ENCODE results near the gene SCAF4.

Gene SCAF4

DNA sequence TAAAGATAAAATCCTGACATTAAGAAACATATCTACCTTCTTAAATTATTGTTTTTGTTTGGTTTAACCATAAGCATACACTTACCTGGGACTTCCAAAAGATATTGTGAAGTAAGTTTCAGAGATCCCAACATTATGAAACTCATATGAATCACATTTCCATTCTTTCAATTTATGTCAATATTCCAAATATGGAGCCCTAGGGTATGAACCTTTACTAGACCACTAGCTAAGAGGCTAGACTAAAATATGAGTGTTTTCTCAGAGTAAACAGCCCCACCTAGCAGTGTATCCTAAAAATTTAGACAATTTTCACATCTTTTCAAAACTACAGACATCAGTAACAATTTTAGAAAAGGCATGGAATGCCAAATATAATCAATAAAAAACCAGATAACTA is 24.4 kb downstream of the SCAF4 start:
- Histone ChIP-seq H3K27me3 (ENCODE audit: control insufficient read depth, insufficient read depth, low read length) (no peaks in the 10 kb centered on the region), H3K4me3 (ENCODE audit: low read depth, low read length) (no peak overlapping the region), H3K9me3 (ENCODE audit: control insufficient read depth, insufficient read depth, low read length) (no peaks in the 10 kb centered on the region), H3K36me3 (ENCODE audit: control insufficient read depth, insufficient read depth, low read length) (no peaks in the 10 kb centered on the region), H3K4me1 (ENCODE audit: control insufficient read depth, insufficient read depth, low read length) (peaks cover 5% of the 10 kb centered on the region), H3K9ac (ENCODE audit: low read depth, low read length) (no peak overlapping the region)

GRCh38 chr21:31706562-31706961 is 25.4 kb downstream of the SCAF4 start:
- Histone ChIP-seq H3K36me3 (ENCODE audit: control insufficient read depth, insufficient read depth, low read length) (peaks cover 2% of the 10 kb centered on the region), H3K27me3 (ENCODE audit: control insufficient read depth, insufficient read depth, low read length) (no peaks in the 10 kb centered on the region), H3K4me3 (ENCODE audit: low read depth, low read length) (no peak overlapping the region), H3K4me1 (ENCODE audit: control insufficient read depth, insufficient read depth, low read length) (peaks cover 5% of the 10 kb centered on the region), H3K9ac (ENCODE audit: low read depth, low read length) (no peak overlapping the region), H3K9me3 (ENCODE audit: control insufficient read depth, insufficient read depth, low read length) (no peaks in the 10 kb centered on the region)

DNA sequence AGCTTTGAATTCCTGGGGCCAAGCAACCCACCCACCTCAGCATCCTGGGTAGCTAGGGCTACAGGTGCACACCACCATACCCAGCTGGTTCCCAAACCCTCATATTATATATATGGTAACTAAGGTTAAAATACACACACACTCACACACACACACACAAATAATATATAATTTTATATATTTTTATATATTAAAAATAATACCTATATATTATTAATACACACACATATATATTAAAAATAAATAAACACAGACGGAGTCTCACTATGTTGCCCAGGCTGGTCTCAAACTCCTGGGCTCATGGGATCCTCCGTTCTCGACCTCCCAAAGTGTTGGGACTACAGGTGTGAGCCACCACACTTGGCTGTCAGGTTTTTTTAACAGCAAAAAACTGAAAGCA is 31.9 kb downstream of the SCAF4 start:
- H3K27me3 ChIP-seq (ENCODE audit: control insufficient read depth, insufficient read depth, low read length): no peaks in the 10 kb centered on the region
- H3K36me3 ChIP-seq (ENCODE audit: control insufficient read depth, insufficient read depth, low read length): peaks cover 17% of the 10 kb centered on the region
- H3K4me1 ChIP-seq (ENCODE audit: control insufficient read depth, insufficient read depth, low read length): no peaks in the 10 kb centered on the region
- no peak overlapping the region for H3K9ac ChIP-seq (ENCODE audit: low read depth, low read length)
- no peaks in the 10 kb centered on the region for H3K9me3 ChIP-seq (ENCODE audit: control insufficient read depth, insufficient read depth, low read length)
- no peak overlapping the region for H3K4me3 ChIP-seq (ENCODE audit: low read depth, low read length)

DNA sequence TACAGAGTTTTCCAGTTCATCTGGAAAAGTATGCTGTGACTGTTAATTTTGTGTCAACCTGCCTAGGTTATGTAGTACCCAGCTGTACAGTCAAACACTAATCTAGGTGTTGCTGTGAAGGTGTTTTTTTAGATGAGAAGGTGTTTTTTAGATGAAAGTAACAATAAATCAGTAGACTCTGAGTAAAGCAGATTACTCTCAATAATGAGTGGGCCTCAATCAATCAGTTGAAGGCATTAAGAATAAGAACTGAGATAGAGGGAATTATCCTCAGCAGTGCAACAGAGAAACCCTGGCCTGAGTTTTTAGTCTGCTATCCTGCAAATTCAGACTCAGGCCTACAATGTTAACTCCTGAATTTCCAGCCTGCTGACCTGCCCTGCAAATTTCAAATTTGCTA is 33.5 kb downstream of the SCAF4 start:
- Histone ChIP-seq H3K4me1 (ENCODE audit: control insufficient read depth, insufficient read depth, low read length) (no peaks in the 10 kb centered on the region), H3K36me3 (ENCODE audit: control insufficient read depth, insufficient read depth, low read length) (peaks cover 25% of the 10 kb centered on the region), H3K27me3 (ENCODE audit: control insufficient read depth, insufficient read depth, low read length) (no peaks in the 10 kb centered on the region), H3K4me3 (ENCODE audit: low read depth, low read length) (no peak overlapping the region), H3K9me3 (ENCODE audit: control insufficient read depth, insufficient read depth, low read length) (no peaks in the 10 kb centered on the region), H3K9ac (ENCODE audit: low read depth, low read length) (no peak overlapping the region)

DNA sequence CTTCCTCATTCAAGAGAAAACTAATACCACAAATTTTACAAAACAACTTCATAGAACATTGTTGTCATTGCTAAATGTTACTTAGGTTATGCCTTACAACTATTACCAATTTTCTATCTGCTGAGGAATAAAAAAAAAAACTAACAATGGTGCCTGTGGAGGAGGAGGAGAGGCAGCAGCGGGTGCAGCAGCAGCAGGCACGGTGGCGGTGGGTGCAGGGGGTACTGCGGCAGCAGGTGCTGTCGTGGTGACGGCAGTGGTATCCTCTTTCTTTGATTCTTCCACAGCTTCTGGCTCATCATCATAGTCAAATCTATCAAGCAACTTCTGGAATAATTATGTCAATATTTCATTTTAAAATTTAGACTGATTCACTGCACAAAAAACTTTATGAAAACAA is 35.5 kb downstream of the SCAF4 start:
- Histone ChIP-seq H3K4me1 (ENCODE audit: control insufficient read depth, insufficient read depth, low read length) (no peaks in the 10 kb centered on the region), H3K9ac (ENCODE audit: low read depth, low read length) (no peak overlapping the region), H3K4me3 (ENCODE audit: low read depth, low read length) (no peak overlapping the region), H3K9me3 (ENCODE audit: control insufficient read depth, insufficient read depth, low read length) (no peaks in the 10 kb centered on the region), H3K27me3 (ENCODE audit: control insufficient read depth, insufficient read depth, low read length) (no peaks in the 10 kb centered on the region), H3K36me3 (ENCODE audit: control insufficient read depth, insufficient read depth, low read length) (peaks cover 33% of the 10 kb centered on the region)

DNA sequence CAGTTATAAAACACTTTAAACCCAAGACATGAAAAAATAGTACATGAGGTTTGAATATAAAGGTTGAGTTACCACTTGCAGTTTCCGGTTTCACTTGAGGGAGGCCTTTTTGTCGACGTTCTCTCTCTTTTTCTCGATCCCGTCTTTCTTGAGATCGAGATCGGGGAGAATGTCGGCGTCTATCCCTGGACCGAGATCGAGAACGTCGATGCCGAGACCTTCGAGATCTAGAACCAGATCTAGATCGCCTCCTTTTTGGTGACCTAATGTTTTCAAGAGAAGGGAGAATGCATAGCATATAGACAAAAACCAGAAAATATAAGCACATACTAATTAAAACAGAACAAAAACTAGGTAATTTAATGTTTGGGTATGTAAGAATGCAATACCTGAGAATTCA is 38.7 kb downstream of the SCAF4 start:
- H3K4me1 ChIP-seq (ENCODE audit: control insufficient read depth, insufficient read depth, low read length): no peaks in the 10 kb centered on the region
- H3K36me3 ChIP-seq (ENCODE audit: control insufficient read depth, insufficient read depth, low read length): peaks cover 37% of the 10 kb centered on the region
- no peak overlapping the region for H3K4me3 ChIP-seq (ENCODE audit: low read depth, low read length)
- no peaks in the 10 kb centered on the region for H3K9me3 ChIP-seq (ENCODE audit: control insufficient read depth, insufficient read depth, low read length)
- no peaks in the 10 kb centered on the region for H3K27me3 ChIP-seq (ENCODE audit: control insufficient read depth, insufficient read depth, low read length)
- no peak overlapping the region for H3K9ac ChIP-seq (ENCODE audit: low read depth, low read length)

DNA sequence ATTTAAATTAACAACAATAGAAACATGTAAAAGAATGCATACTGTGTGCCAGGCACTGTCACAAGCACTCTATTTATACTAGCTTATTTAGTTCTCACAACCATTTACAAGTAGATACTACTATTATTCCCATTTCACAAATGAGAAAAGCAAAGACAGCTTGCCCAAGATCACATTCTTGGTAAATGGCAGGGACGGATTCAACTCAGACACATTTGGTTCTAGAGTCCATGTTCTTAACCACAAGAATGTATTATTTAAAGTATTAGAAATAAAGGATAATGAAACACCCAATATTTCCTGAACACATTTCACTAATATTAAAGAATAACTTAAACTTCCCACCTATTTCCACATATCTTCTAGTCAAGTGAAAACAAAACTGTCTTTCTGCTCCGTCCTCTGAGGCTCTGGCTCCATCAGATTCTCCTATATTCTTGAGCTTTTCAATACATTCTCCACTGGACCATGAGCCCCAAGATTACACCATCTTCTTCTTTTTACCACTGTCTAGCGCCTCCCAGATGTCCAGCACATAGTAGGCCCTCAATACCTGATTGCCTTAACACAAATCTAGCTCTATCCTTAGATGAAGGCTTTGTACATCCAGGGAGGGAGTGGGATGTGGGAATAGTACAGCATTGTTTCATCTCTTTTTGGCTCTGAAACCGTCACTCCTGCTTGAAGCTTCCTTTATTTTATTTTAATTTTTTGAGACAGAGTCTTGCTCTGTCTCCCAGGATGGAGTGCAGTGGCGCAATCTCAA is 43.1 kb downstream of the SCAF4 start:
- Histone ChIP-seq H3K27me3 (ENCODE audit: control insufficient read depth, insufficient read depth, low read length) (no peaks in the 10 kb centered on the region), H3K9me3 (ENCODE audit: control insufficient read depth, insufficient read depth, low read length) (no peaks in the 10 kb centered on the region), H3K9ac (ENCODE audit: low read depth, low read length) (no peak overlapping the region), H3K4me3 (ENCODE audit: low read depth, low read length) (no peak overlapping the region), H3K36me3 (ENCODE audit: control insufficient read depth, insufficient read depth, low read length) (peaks cover 41% of the 10 kb centered on the region), H3K4me1 (ENCODE audit: control insufficient read depth, insufficient read depth, low read length) (no peaks in the 10 kb centered on the region)

DNA sequence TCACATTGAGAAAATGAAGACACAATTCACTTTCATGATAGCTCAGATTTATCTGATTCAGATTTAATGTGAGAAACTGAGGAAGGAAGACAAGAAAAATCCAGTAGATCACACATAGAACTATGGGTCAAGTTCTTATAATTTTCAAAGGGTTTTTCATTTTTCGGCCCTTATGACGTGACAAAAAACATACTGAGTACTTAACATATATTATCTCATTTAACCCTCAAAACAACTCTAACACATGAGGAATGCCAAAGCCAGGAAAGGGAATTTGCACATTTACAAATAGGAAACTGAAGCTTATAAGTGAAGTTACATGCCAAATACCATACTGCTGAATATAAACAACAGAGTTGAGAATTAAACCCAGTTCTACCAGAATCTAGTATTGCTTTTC is 44.8 kb downstream of the SCAF4 start:
- H3K9ac ChIP-seq (ENCODE audit: low read depth, low read length): no peak overlapping the region
- H3K4me3 ChIP-seq (ENCODE audit: low read depth, low read length): no peak overlapping the region
- H3K4me1 ChIP-seq (ENCODE audit: control insufficient read depth, insufficient read depth, low read length): no peaks in the 10 kb centered on the region
- H3K9me3 ChIP-seq (ENCODE audit: control insufficient read depth, insufficient read depth, low read length): no peaks in the 10 kb centered on the region
- H3K27me3 ChIP-seq (ENCODE audit: control insufficient read depth, insufficient read depth, low read length): no peaks in the 10 kb centered on the region
- peaks cover 29% of the 10 kb centered on the region for H3K36me3 ChIP-seq (ENCODE audit: control insufficient read depth, insufficient read depth, low read length)

DNA sequence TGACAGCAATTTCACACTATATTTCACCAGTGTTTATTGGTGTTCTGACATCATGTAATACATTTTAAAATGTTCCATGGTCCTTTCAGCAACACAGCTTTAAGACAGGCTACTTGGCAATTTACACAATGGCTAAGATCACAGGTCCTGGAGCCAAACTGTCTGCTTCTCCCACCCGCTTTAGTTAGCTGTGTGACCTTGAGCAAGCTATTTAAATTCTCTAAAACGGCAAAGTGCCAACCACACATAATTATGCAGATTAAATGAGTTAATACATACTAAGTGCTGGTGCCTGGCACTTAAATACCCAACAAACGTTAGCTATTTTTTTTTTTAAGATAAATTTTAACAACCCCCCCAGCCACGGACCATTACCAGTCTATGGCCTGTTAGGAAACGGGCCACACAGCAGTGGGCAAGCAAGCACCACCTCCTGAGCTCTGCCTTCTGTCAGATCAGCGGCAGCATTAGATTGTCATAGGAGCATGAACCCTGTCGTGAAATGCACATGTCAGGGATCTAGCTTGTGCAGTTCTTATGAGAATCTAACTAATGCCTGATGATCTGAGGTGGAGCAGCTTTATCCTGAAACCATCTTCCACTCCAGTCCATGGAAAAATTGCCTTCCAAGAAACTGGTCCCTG is 45.5 kb downstream of the SCAF4 start:
- no peak overlapping the region for H3K9ac ChIP-seq (ENCODE audit: low read depth, low read length)
- peaks cover 29% of the 10 kb centered on the region for H3K36me3 ChIP-seq (ENCODE audit: control insufficient read depth, insufficient read depth, low read length)
- no peaks in the 10 kb centered on the region for H3K9me3 ChIP-seq (ENCODE audit: control insufficient read depth, insufficient read depth, low read length)
- H3K4me3 ChIP-seq (ENCODE audit: low read depth, low read length): no peak overlapping the region
- H3K27me3 ChIP-seq (ENCODE audit: control insufficient read depth, insufficient read depth, low read length): no peaks in the 10 kb centered on the region
- H3K4me1 ChIP-seq (ENCODE audit: control insufficient read depth, insufficient read depth, low read length): no peaks in the 10 kb centered on the region

- no peaks in the 10 kb centered on the region for H3K27me3 ChIP-seq (ENCODE audit: control insufficient read depth, insufficient read depth, low read length)
- H3K36me3 ChIP-seq (ENCODE audit: control insufficient read depth, insufficient read depth, low read length): peaks cover 21% of the 10 kb centered on the region
- H3K9ac ChIP-seq (ENCODE audit: low read depth, low read length): no peak overlapping the region
- no peaks in the 10 kb centered on the region for H3K9me3 ChIP-seq (ENCODE audit: control insufficient read depth, insufficient read depth, low read length)
- H3K4me1 ChIP-seq (ENCODE audit: control insufficient read depth, insufficient read depth, low read length): no peaks in the 10 kb centered on the region
- H3K4me3 ChIP-seq (ENCODE audit: low read depth, low read length): no peak overlapping the region
Observed at GRCh38 chr21:31684918-31685317, 47.0 kb downstream of the SCAF4 start.

DNA sequence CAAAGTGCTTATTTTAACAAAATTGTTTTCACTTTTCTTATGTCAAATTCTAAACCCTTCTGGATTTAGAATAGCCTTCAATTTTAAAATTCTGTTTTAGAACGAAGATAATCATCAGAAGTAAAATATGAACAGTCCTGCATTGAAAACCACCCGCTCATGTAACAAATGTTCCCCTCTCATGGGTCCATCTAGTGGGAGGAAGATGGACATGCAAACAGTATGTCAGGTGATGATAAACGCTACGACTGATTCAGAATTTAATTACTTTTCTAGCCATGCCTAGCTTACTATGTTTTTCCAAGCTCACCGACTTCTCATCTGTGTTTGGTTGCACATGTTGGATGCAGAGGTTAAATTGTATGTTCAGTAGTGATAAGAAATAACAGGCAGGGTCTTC is 48.9 kb downstream of the SCAF4 start:
- Histone ChIP-seq H3K4me3 (ENCODE audit: low read depth, low read length) (no peak overlapping the region), H3K9me3 (ENCODE audit: control insufficient read depth, insufficient read depth, low read length) (no peaks in the 10 kb centered on the region), H3K27me3 (ENCODE audit: control insufficient read depth, insufficient read depth, low read length) (no peaks in the 10 kb centered on the region), H3K4me1 (ENCODE audit: control insufficient read depth, insufficient read depth, low read length) (no peaks in the 10 kb centered on the region), H3K36me3 (ENCODE audit: control insufficient read depth, insufficient read depth, low read length) (peaks cover 19% of the 10 kb centered on the region), H3K9ac (ENCODE audit: low read depth, low read length) (no peak overlapping the region)

DNA sequence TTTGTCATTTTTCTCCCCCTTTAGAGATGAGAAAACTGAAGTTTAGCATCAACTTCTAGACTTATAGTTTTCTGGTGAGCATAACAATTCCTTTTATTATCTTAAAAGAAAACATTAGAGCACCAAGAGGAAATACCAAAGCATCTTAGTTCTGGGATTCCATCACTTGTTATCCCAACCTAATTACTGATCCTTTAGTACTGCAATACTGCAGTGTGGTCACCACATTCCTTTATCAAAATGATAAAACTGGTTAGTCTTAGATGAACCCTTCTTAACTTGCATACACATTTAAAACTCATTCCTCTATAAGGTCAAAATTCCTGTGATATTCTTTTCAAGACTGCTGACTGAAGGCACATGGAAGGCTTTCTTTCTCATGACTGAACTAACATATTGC is 49.3 kb downstream of the SCAF4 start:
- H3K4me3 ChIP-seq (ENCODE audit: low read depth, low read length): no peak overlapping the region
- H3K4me1 ChIP-seq (ENCODE audit: control insufficient read depth, insufficient read depth, low read length): no peaks in the 10 kb centered on the region
- no peak overlapping the region for H3K9ac ChIP-seq (ENCODE audit: low read depth, low read length)
- no peaks in the 10 kb centered on the region for H3K9me3 ChIP-seq (ENCODE audit: control insufficient read depth, insufficient read depth, low read length)
- H3K27me3 ChIP-seq (ENCODE audit: control insufficient read depth, insufficient read depth, low read length): no peaks in the 10 kb centered on the region
- H3K36me3 ChIP-seq (ENCODE audit: control insufficient read depth, insufficient read depth, low read length): peaks cover 19% of the 10 kb centered on the region

Data from iPS-15b (cell line).